Astrocyte of the spinal cord (primary cell): Measurements from ENCODE around the gene KRT6B.

ENCODE experiments used
- DNase-seq: peaks from one replicate; pipeline ENCODE4 v3.0.0; 2011; ENCODE audit warnings: low read depth, low spot score
- H3K4me3 ChIP-seq: 2 replicates; pipeline ENCODE4 v1.5.1; 2011; ENCODE audit warnings: low read depth, mild to moderate bottlenecking, low read length, moderate library complexity
- CTCF ChIP-seq: IDR thresholded peaks from 2 replicates; pipeline ENCODE4 v1.5.1; 2012; ENCODE audit warnings: low read depth, mild to moderate bottlenecking, low read length, inconsistent platforms
- in situ Hi-C: cut with HindIII; loops from 2 replicates; pipeline ENCODE4 v1.10.0; 2017; ENCODE audit warnings: low sequenced_read_pairs

KRT6B gene

GRCh38 chr12:52404951-52405350 lies 47.0 kb downstream of the KRT6B start:
- DNase-seq: no peak
- in situ Hi-C loops: no loop called here
- H3K4me3 ChIP-seq: no peak overlapping the region
- no peak for TF ChIP-seq CTCF

DNA sequence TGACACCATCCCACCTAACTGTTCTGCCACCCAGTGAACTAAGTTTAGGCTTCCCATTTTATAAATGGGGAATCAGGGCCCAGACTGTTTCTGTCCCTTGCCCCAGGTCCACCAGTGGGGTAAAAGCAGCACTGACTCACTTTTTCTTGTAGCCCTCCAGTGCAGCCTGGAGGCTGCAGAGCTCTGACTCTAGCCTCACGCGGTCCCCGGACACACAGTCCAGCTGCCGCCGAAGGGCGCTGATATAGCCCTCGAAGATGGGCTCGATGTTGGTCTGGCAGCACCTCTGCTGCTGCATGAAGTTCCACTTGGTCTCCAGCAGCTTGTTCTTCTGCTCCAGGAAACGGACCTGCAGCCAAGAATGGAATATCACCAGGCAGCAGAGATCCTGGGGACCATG lies 48.4 kb downstream of the KRT6B start:
- in situ Hi-C loops: no loop called here
- no peak overlapping the region for H3K4me3 ChIP-seq
- no peak for TF ChIP-seq CTCF
- no peak for DNase-seq

DNA sequence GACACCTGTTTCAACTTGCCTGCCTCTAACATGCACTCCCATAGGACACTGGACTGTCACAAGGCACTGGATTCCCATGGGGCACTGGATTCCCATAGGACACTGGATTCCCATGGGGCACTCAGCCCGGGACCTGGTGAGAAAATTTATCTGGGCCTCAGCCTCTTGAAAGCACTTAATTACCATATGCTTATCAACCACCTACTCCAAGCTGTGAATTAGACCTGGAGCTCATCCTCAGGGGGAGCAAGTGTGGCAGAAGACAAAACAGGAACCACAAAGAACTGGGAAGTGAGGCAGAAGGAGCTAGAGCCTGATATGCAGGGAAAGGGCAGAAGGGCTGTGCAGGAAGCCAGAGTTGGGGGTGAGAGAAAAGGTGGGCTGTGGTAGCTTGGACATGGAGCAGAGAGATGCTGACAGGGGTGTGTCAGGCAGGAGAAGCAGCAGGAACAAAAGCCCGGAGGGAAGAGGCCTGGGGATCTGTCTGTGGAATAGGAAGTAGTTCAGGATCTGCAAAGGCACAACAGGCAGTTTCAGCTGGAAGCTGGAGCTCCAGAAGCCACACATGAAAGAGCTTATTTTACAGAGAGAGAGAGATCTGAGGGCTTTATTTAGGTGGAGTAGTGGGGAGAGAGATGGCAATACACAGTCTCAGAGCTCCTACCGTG lies 48.9 kb downstream of the KRT6B start:
- no peak overlapping the region for H3K4me3 ChIP-seq
- TF ChIP-seq CTCF: no peak
- in situ Hi-C loops: no loop called here
- DNase-seq: no peak

- TF ChIP-seq CTCF: no peak
- no peak overlapping the region for H3K4me3 ChIP-seq
- in situ Hi-C loops: no loop called here
- DNase-seq: no peak
Observed at GRCh38 chr12:52402377-52402776, 49.6 kb downstream of the KRT6B start.

DNA sequence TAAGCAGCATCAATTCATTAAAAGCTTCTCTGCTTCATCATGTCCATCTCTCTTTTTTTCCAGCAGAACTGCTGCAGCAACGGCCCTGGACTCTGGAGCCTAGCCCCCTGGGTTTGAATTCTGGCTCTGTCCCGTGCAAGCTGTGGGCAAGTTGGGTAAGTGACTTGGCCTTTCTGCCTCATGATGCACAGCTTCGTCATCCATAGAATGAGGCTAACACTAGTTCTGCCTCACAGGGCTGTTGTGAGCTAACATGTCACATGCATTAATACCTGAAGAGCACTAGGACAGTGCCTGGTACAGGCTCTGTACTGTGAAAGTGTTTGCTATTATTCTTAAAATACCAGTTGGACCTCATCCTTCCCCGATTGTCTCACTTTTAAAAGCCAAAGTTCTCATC lies 50.0 kb downstream of the KRT6B start:
- DNase-seq: no peak
- no peak for TF ChIP-seq CTCF
- no peak overlapping the region for H3K4me3 ChIP-seq
- in situ Hi-C loops: no loop called here

DNA sequence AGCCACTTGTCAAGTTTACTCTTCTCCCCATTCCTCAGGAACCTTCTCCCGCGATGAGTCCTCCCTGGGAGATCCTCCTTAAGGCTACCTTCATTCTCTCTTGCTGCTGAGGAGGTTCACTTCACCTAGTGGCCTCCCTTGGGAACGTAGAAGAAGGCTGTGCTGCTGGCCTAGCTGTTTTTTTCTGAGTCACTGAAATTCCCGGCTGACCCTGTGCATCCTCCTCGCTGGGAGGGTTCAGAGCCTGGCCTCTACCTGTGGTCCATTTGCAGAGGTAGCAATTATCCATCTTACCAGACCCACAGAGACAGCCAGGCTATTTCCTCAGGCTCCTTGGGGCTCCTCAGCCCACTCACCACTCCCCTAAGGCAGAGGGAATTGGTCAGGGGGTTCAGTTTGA lies 50.4 kb downstream of the KRT6B start:
- no peak overlapping the region for H3K4me3 ChIP-seq
- DNase-seq: no peak
- TF ChIP-seq CTCF: no peak
- in situ Hi-C loops: no loop called here

DNA sequence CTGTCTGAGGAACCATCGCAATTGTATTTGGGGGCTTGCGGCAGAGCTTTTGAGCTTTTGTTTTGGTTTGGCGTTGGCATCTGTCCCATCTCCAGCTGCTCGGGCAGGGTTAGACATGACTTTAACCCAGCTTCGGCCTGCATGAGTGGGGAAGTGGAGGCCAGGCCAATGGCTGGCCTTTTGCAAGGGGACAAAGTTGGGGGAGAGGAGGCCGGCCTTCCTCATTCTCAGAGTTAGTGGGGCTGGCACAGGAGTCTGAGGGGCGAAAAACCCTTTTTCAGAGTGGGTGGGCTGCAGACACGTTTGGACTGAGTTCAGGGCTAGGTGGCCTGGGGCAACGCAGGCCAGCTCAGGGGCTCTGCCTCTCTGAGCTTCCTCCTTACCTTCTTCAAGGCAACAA lies 51.0 kb downstream of the KRT6B start:
- DNase-seq: no peak
- in situ Hi-C loops: no loop called here
- H3K4me3 ChIP-seq: no peak overlapping the region
- TF ChIP-seq CTCF: no peak
